Fibroblast of villous mesenchyme (primary cell): ENCODE data around the gene FEN1. TPM values are rescaled to one million over a fixed set of nuclear protein-coding genes. Genes with fewer than 3 reads are reported as not detected.

Source experiments
- DNase-seq: peaks from one replicate; pipeline ENCODE4 v3.0.0-alpha.2; 2010; ENCODE audit warnings: low read depth
- H3K4me3 ChIP-seq: 2 replicates; pipeline ENCODE4 v1.5.1; 2011; ENCODE audit warnings: low read depth, mild to moderate bottlenecking, low read length
- CTCF ChIP-seq: IDR thresholded peaks from 2 replicates; pipeline ENCODE4 v1.5.1; 2012; ENCODE audit warnings: low read depth, mild to moderate bottlenecking, low read length; ENCODE audit not compliant: insufficient read depth
- total RNA-seq: library from RNA; depleted of rRNA; stranded (reverse); fragments of >200 nt; gene quantifications from 2 replicates; pipeline ENCODE4 v1.2.3, GENCODE V29; 2012

Gene FEN1
- total RNA-seq, 1 donor, result 27.6 TPM

- no peak for DNase-seq
- TF ChIP-seq CTCF, result no peak
- no peak overlapping the region for H3K4me3 ChIP-seq
These were observed 8.3 kb upstream of the FEN1 start for GRCh38 chr11:61784506-61784805.

DNA sequence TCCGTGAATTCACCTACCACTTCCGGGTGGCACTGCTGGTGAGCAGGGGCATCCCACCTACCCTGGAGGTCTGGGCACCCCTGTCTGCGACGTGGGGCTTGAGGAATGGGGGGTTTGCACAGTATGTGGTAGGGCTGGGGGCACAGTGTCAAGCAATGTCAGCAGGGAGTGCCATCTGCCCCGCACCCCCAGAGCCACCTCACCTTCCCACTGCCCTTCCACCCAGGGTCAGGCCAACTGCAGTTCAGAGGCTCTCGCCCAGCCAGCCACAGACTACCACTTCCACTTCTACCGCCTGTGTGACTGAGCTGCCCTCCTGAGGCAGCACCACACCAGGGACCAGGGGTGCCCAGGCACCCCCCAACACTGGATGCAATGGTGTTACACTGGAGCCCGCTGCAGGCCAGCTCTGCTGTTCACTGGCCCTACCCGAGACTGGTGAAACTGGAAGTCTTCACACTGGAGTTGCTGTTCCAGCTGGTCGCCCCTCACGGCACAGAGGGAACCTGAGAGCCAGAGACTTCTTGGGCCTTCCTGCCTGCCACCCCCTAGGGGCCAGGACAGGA is 6.8 kb upstream of the FEN1 start:
- TF ChIP-seq CTCF, result no peak
- H3K4me3 ChIP-seq, result no peak overlapping the region
- no peak for DNase-seq

GRCh38 chr11:61787928-61788491 is 4.7 kb upstream of the FEN1 start:
- H3K4me3 ChIP-seq, result no peak overlapping the region
- TF ChIP-seq CTCF, result peak; percentile 74
- peak; percentile 74 for DNase-seq

DNA sequence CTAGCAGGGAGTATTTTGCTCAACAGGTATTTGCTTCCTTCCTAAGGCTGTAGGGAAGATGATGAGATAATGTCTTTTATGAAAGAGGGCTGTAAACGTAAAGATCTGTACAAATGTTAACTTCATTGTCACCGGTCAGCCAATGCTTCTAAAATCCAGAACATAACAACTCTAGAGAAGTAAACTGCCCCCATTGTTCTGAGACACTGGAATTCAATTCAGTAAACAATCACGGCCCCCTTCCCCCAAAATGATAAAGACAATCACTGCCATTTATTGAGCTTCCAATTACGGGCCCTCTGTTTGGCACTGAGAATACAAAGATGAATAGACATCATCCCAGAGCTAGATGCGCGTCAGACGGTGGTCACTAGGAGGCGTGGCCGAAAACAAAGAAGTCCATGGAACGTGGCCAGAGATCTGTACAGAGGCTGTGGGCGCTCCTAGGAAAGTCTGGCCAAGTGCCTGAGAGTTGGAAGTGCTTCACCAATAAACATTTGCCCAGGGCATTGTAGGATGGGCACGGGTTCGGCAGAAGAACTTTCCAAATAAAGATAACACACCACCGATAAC is 888 bp upstream of the FEN1 start:
- peak overlapping the region; percentile 95 for H3K4me3 ChIP-seq
- DNase-seq, result peak; percentile 95
- peak; percentile 8 for TF ChIP-seq CTCF

GRCh38 chr11:61793083-61793828 is 545 bp downstream of the FEN1 start:
- DNase-seq, result peak; percentile 7
- TF ChIP-seq CTCF, result no peak
- peak overlapping the region; percentile 95 for H3K4me3 ChIP-seq

- peak overlapping the region; percentile 95 for H3K4me3 ChIP-seq
- TF ChIP-seq CTCF, result no peak
- DNase-seq, result no peak
These were observed 1.1 kb downstream of the FEN1 start for GRCh38 chr11:61793829-61794204.

DNA sequence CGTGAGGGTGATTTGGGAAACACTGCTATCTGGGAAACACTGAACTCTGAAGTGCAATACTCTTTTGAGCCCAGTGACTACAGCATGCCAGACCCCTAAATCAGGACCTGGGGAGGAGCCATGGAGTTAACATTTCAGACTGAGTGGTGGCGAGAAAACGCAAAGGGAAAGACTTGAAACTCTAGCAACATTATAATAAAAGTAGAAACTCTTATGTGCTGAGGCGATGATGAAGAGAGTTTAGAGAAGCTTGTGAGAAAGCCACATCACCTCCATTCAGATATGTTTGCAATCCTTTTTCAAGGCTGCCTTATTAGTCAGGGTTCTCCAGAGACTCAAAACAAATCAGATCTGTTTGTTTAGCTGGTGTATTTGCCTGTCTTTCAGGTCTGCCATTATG is 1.9 kb downstream of the FEN1 start:
- no peak for DNase-seq
- no peak overlapping the region for H3K4me3 ChIP-seq
- TF ChIP-seq CTCF, result no peak
